Tibial nerve (tissue), 4 donors: Measurements from ENCODE around the gene CEP164. TPM values are rescaled to one million over a fixed set of nuclear protein-coding genes. Genes with fewer than 3 reads are reported as not detected.

ENCODE experiments used
- DNase-seq, 2 donors: peaks; one replicate each; pipeline ENCODE4 v3.0.0-alpha.2; 2019; ENCODE audit warnings: low spot score in 2 of 2
- H3K27ac ChIP-seq, 4 donors: fragments of 200-600 bp; sonication (generic) in 3 of 4; one replicate each; pipeline ENCODE4 v1.5.1; 2017 to 2019; ENCODE audit warnings: mild to moderate bottlenecking in 1 of 4
- H3K27me3 ChIP-seq, 2 donors: fragments of 200-600 bp; sonication (generic) in 1 of 2; one replicate each; pipeline versions ENCODE4 v1.5.1 to v1.6.0; 2017 to 2019
- H3K36me3 ChIP-seq, 3 donors: fragments of 200-600 bp; sonication (generic); one replicate each; pipeline ENCODE4 v1.5.1; 2018 to 2019
- H3K4me1 ChIP-seq, 4 donors: fragments of 200-600 bp; sonication (generic) in 3 of 4; one replicate each; pipeline ENCODE4 v1.5.1; 2017 to 2019
- H3K4me3 ChIP-seq, 4 donors: fragments of 200-600 bp; sonication (generic) in 3 of 4; one replicate each; pipeline ENCODE4 v1.5.1; 2017 to 2019; ENCODE audit warnings: mild to moderate bottlenecking in 1 of 4, moderate library complexity in 1 of 4
- H3K9me3 ChIP-seq, 4 donors: fragments of 200-600 bp; sonication (generic) in 3 of 4; one replicate each; pipeline ENCODE4 v1.5.1; 2017 to 2019
- EP300 ChIP-seq, 2 donors: sonication (generic); formaldehyde crosslinking; IDR thresholded peaks; one replicate each; pipeline ENCODE4 v1.6.1; 2017; ENCODE audit warnings: antibody characterized with exemption in 2 of 2, mild to moderate bottlenecking in 1 of 2
- POLR2A ChIP-seq, 2 donors: fragments of 450-650 bp; IDR thresholded peaks; one replicate each; pipeline ENCODE4 v1.6.1; 2017; ENCODE audit warnings: antibody characterized with exemption in 2 of 2, mild to moderate bottlenecking in 2 of 2, moderate library complexity in 2 of 2
- WGBS, 2 donors: methylation state at CpG; one replicate each; pipeline ENCODE4 v1.1.5; 2018; 5-methylcytosine and 5-hydroxymethylcytosine counted together
- total RNA-seq, 4 donors: library from RNA; depleted of rRNA; stranded (reverse); fragments of >200 nt; gene quantifications; one replicate each; pipeline ENCODE4 v1.1.0, GENCODE V29; 2016
- TF ChIP-seq, protein P1 (sequence below), 5 experiments: fragments of 200-600 bp in 3 of 5; fragments of 450-650 bp in 2 of 5; sonication (generic) in 3 of 5; IDR thresholded peaks; one replicate each; pipeline ENCODE4 v1.5.1; 2016 to 2019; ENCODE audit warnings: antibody characterized with exemption in 5 of 5, mild to moderate bottlenecking in 3 of 5, moderate library complexity in 2 of 5

Gene CEP164
- total RNA-seq, 4 donors from 2014 or later: 23.9 to 53.4 (median 39.4) TPM

GRCh38 chr11:117299351-117300282, 28.0 kb upstream of the CEP164 start:
- Histone ChIP-seq H3K4me1 (peaks cover 0 to 23% (median 4%) of the 10 kb centered on the region in 4 donors), H3K27me3 (no peaks in the 10 kb centered on the region), H3K36me3 (peaks cover 0 to 19% (median 0%) of the 10 kb centered on the region in 3 donors), H3K4me3 (peak overlapping the region in 2 of 4 donors; percentile 20 to 22), H3K9me3 (no peaks in the 10 kb centered on the region), H3K27ac (peak overlapping the region in 2 of 4 donors; percentile 39 to 51)
- TF ChIP-seq, protein P1, sequence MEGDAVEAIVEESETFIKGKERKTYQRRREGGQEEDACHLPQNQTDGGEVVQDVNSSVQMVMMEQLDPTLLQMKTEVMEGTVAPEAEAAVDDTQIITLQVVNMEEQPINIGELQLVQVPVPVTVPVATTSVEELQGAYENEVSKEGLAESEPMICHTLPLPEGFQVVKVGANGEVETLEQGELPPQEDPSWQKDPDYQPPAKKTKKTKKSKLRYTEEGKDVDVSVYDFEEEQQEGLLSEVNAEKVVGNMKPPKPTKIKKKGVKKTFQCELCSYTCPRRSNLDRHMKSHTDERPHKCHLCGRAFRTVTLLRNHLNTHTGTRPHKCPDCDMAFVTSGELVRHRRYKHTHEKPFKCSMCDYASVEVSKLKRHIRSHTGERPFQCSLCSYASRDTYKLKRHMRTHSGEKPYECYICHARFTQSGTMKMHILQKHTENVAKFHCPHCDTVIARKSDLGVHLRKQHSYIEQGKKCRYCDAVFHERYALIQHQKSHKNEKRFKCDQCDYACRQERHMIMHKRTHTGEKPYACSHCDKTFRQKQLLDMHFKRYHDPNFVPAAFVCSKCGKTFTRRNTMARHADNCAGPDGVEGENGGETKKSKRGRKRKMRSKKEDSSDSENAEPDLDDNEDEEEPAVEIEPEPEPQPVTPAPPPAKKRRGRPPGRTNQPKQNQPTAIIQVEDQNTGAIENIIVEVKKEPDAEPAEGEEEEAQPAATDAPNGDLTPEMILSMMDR (IDR thresholded peaks at IDR 0.05): no peak
- TF ChIP-seq EP300 (IDR thresholded peaks at IDR 0.05): no peak
- no peak for TF ChIP-seq POLR2A (IDR thresholded peaks at IDR 0.05)
- WGBS, 2 donors: 32 to 53% methylated on average over 11 to 12 of the region's 12 CpGs
- no peak for DNase-seq

DNA sequence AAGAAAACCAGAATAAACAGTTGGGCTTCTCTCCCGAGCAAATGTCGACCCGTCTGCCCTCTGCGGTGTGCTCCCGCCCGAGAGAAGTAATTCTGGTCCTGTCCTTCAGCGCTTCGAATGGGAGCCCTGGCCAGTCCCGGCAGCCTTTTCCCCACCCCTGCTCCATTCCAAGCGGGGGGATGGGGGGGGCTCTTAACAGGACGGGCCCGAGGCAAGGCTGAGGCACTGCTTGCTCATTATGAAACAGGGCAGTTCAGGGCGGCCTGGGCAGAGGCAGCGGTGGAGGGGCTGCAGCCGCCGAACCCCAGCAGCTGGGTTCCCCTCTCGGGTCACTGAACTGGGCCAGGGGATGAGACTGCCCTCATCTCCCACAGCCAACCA, 27.4 kb upstream of the CEP164 start:
- H3K36me3 ChIP-seq: peaks cover 0 to 14% (median 0%) of the 10 kb centered on the region in 3 donors
- peak; percentile 20 to 51 for DNase-seq
- WGBS, 2 donors: 10 to 18% methylated on average over 13 to 14 of the region's 17 CpGs
- TF ChIP-seq POLR2A (IDR thresholded peaks at IDR 0.05) (no peak), EP300 (IDR thresholded peaks at IDR 0.05) (no peak)
- TF ChIP-seq, protein P1 (IDR thresholded peaks at IDR 0.05): no peak
- H3K4me1 ChIP-seq: peaks cover 0 to 23% (median 4%) of the 10 kb centered on the region in 4 donors
- no peaks in the 10 kb centered on the region for H3K9me3 ChIP-seq
- H3K27me3 ChIP-seq: no peaks in the 10 kb centered on the region
- H3K27ac ChIP-seq: peak overlapping the region in 2 of 4 donors; percentile 39 to 51
- peak overlapping the region in 2 of 4 donors; percentile 20 to 22 for H3K4me3 ChIP-seq

- TF ChIP-seq EP300 (IDR thresholded peaks at IDR 0.05): no peak
- TF ChIP-seq, protein P1 (IDR thresholded peaks at IDR 0.05): no peak
- no peak for TF ChIP-seq POLR2A (IDR thresholded peaks at IDR 0.05)
- no peaks in the 10 kb centered on the region for H3K27me3 ChIP-seq
- no peak for DNase-seq
- H3K27ac ChIP-seq: peak overlapping the region in 1 of 4 donors; percentile 51
- H3K4me3 ChIP-seq: peak overlapping the region in 1 of 4 donors; percentile 20
- peaks cover 0 to 14% (median 0%) of the 10 kb centered on the region in 3 donors for H3K36me3 ChIP-seq
- H3K4me1 ChIP-seq: peaks cover 0 to 23% (median 4%) of the 10 kb centered on the region in 4 donors
- WGBS, 2 donors: 33 to 34% methylated on average over 5 of the region's 5 CpGs
- no peaks in the 10 kb centered on the region for H3K9me3 ChIP-seq
Measured at GRCh38 chr11:117300773-117301172, 26.9 kb upstream of the CEP164 start.

DNA sequence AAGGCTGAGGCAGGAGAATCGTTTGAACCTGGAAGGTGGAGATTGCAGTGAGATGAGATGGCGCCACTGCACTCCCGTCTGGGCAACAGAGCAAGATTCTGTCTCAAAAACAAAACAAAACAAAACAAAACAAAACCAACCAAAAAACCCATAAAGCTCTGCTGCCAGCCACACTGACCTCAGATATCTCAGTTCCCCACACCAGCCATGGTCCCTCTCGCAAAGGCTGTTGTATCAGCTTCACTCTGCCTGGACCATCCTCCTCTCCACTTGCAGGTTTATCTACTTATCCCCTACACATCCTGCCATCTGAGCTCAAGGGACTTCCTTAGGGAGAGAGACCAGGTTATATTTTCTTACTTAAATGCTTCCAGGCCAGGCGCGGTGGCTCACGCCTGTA, 25.4 kb upstream of the CEP164 start:
- TF ChIP-seq POLR2A (IDR thresholded peaks at IDR 0.05) (no peak), EP300 (IDR thresholded peaks at IDR 0.05) (no peak)
- TF ChIP-seq, protein P1 (IDR thresholded peaks at IDR 0.05): no peak
- H3K4me3 ChIP-seq: no peak overlapping the region
- no peak for DNase-seq
- no peaks in the 10 kb centered on the region for H3K27me3 ChIP-seq
- WGBS, 2 donors: 84 to 93% methylated on average over 7 of the region's 7 CpGs
- H3K4me1 ChIP-seq: peaks cover 0 to 23% (median 4%) of the 10 kb centered on the region in 4 donors
- H3K36me3 ChIP-seq: peaks cover 0 to 21% (median 0%) of the 10 kb centered on the region in 3 donors
- no peak overlapping the region for H3K27ac ChIP-seq
- H3K9me3 ChIP-seq: no peaks in the 10 kb centered on the region

GRCh38 chr11:117303101-117303500, 24.6 kb upstream of the CEP164 start:
- WGBS, 2 donors: 64 to 74% methylated on average over 4 of the region's 4 CpGs

More at GRCh38 chr11:117303101-117303500, 24.6 kb upstream of the CEP164 start:
- no peaks in the 10 kb centered on the region for H3K9me3 ChIP-seq
- H3K27me3 ChIP-seq: no peaks in the 10 kb centered on the region
- peaks cover 0 to 21% (median 0%) of the 10 kb centered on the region in 3 donors for H3K36me3 ChIP-seq
- TF ChIP-seq, protein P1 (IDR thresholded peaks at IDR 0.05): no peak
- TF ChIP-seq POLR2A (IDR thresholded peaks at IDR 0.05) (no peak), EP300 (IDR thresholded peaks at IDR 0.05) (no peak)
- H3K27ac ChIP-seq: no peak overlapping the region
- H3K4me1 ChIP-seq: peaks cover 0 to 23% (median 4%) of the 10 kb centered on the region in 4 donors
- no peak overlapping the region for H3K4me3 ChIP-seq
- DNase-seq: no peak
